ENCODE measurements around the gene MED22.
A peak's percentile ranks its signal among the peaks of the same experiment; 100 is the strongest.
"Not testable (repeated sequence)": the region's sequence is repeated elsewhere in the genome, so short reads cannot be mapped to it uniquely, and the experiment has no call there.

MED22 gene

GRCh38 chr9:133382507-133383141 is 34.7 kb upstream of the MED22 start:
- Mint-ChIP-seq H3K4me3 (no peak overlapping the region), H3K4me1 (no peaks in the 10 kb centered on the region)

DNA sequence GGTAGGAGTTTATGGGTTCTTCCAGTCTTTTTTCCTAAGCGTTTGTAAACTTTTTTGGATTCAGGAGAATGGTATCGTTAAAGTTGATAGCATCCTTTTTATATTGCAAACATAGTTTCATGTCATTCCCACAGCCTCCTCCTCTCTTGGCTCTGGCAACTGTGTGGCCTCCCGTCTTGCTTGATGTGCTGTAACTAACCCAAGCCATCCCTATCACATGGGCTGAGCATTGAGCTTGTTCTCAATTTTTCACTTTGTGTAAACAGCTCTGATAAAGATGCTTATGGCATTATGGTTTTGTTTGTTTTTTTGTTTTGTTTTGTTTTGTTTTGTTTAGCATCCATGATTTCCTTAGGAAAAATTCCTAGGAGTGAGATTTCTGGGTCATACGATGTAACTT is 32.8 kb upstream of the MED22 start:
- no peaks in the 10 kb centered on the region for H3K27me3 Mint-ChIP-seq
- no peaks in the 10 kb centered on the region for H3K9me3 Mint-ChIP-seq
- H3K36me3 Mint-ChIP-seq, result no peaks in the 10 kb centered on the region
- no peaks in the 10 kb centered on the region for H3K4me1 Mint-ChIP-seq
- no peak overlapping the region for H3K4me3 Mint-ChIP-seq
- no peak overlapping the region for H3K27ac Mint-ChIP-seq

More at GRCh38 chr9:133382507-133383141, 34.7 kb upstream of the MED22 start:
- no peaks in the 10 kb centered on the region for H3K9me3 Mint-ChIP-seq
- no peak overlapping the region for H3K27ac Mint-ChIP-seq
- no peaks in the 10 kb centered on the region for H3K27me3 Mint-ChIP-seq
- no peaks in the 10 kb centered on the region for H3K36me3 Mint-ChIP-seq

DNA sequence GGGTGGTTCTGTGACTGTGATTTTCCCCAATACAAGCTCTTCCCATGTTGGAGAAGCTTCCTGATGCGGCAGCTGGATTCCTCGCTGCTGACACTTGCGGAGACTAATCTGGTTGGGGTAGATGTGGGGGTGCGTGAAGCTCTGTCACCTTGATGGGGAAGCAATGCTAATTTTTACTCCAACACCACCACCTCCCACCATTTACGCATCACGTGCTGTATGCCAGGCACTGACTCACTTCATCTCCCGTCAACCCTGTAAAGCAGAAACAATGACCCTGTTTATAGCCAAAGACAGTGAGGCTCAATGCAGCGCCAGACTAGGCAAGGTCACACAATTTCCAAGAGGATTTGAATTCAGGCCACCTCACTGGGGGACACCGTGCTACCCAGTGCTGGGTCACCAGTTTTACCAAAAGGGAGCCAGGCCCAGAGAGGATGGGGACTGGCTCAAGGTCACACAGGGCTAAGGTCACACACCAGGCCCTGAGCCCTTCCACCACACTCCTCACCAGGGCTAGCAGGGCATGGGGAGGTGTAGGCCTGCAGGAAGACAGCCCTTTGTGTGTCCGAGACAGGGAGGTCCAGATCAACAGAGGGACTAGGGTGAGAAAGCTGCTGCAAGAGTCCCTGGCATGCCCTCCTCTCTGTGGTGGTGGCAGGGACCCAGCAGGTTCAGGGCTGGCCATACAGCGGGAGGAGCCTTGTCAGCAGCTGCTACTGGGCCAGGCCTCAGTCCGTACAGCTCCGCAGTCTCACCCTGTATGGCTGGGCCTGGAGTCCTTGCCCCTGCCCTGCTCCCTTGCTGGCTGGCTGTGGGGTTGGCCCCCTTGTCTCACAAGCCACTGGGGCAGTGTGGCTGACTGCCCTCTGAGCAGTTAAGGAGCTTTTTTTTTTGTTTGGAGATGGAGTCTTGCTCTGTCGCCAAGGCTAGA is 31.5 kb upstream of the MED22 start:
- Mint-ChIP-seq H3K4me3 (no peak overlapping the region), H3K4me1 (peaks cover 7% of the 10 kb centered on the region), H3K36me3 (peaks cover 3% of the 10 kb centered on the region), H3K27me3 (no peaks in the 10 kb centered on the region), H3K27ac (no peak overlapping the region), H3K9me3 (no peaks in the 10 kb centered on the region)

GRCh38 chr9:133378408-133378962 is 30.6 kb upstream of the MED22 start:
- no peaks in the 10 kb centered on the region for H3K9me3 Mint-ChIP-seq
- no peaks in the 10 kb centered on the region for H3K27me3 Mint-ChIP-seq
- peaks cover 7% of the 10 kb centered on the region for H3K4me1 Mint-ChIP-seq
- H3K27ac Mint-ChIP-seq, result no peak overlapping the region
- no peak overlapping the region for H3K4me3 Mint-ChIP-seq
- peaks cover 3% of the 10 kb centered on the region for H3K36me3 Mint-ChIP-seq

DNA sequence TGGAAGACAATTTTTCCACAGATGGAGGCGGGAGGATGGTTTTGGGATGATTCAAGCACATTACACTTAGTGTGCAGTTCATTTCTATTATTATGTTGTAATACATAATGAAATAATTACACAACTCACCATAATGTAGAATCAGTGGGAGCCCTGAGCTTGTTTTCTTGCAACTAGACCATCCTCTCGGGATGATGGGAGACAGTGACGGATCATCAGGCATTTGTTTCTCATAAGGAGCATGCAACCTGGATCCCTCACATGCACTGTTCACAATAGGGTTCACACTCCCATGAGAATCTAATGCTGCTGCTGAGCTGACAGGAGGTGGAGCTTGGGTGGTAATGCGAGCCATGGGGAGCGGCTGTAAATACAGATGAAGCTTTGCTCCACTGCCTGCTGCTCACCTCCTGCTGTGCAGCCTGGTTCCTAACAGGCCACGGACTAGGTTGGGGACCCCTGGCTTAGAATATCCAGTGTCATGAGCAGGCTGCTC is 29.8 kb upstream of the MED22 start:
- Mint-ChIP-seq H3K27me3 (no peaks in the 10 kb centered on the region), H3K36me3 (peaks cover 3% of the 10 kb centered on the region), H3K4me3 (no peak overlapping the region), H3K9me3 (no peaks in the 10 kb centered on the region), H3K4me1 (peaks cover 9% of the 10 kb centered on the region), H3K27ac (no peak overlapping the region)

- H3K27ac Mint-ChIP-seq, H3K9me3 Mint-ChIP-seq, H3K27me3 Mint-ChIP-seq, H3K36me3 Mint-ChIP-seq: not testable (repeated sequence)
- Mint-ChIP-seq H3K4me3 (peak overlapping the region; percentile 49), H3K4me1 (peaks cover 14% of the 10 kb centered on the region)
These were observed 29.3 kb upstream of the MED22 start for GRCh38 chr9:133377280-133377679.

- peaks cover 3% of the 10 kb centered on the region for H3K36me3 Mint-ChIP-seq
- H3K9me3 Mint-ChIP-seq, result no peaks in the 10 kb centered on the region
These were observed 28.1 kb upstream of the MED22 start, which contains the start of the genes STKLD1 and SURF4 for GRCh38 chr9:133375724-133376654. TSS of gene STKLD1 (plus strand) at chr9:133376366. CDS start at chr9:133376474, 108 bp downstream. TSS of gene SURF4 (minus strand) at chr9:133376060. CDS start at chr9:133375969, 91 bp downstream.

GRCh38 chr9:133375116-133375723 is 27.3 kb upstream of the MED22 start:
- peak overlapping the region; percentile 96 for H3K4me3 Mint-ChIP-seq
- H3K4me1 Mint-ChIP-seq, result peaks cover 35% of the 10 kb centered on the region
- peaks cover 6% of the 10 kb centered on the region for H3K36me3 Mint-ChIP-seq
- peak overlapping the region; percentile 98 for H3K27ac Mint-ChIP-seq
- no peaks in the 10 kb centered on the region for H3K27me3 Mint-ChIP-seq
- no peaks in the 10 kb centered on the region for H3K9me3 Mint-ChIP-seq

More at GRCh38 chr9:133375724-133376654, 28.1 kb upstream of the MED22 start, which contains the start of the genes STKLD1 and SURF4:
- H3K27me3 Mint-ChIP-seq, result no peaks in the 10 kb centered on the region
- peak within 1 kb of the TSS; percentile 96 for H3K4me3 Mint-ChIP-seq
- peaks cover 27% of the 10 kb centered on the region for H3K4me1 Mint-ChIP-seq
- peak within 1 kb of the TSS; percentile 98 for H3K27ac Mint-ChIP-seq

DNA sequence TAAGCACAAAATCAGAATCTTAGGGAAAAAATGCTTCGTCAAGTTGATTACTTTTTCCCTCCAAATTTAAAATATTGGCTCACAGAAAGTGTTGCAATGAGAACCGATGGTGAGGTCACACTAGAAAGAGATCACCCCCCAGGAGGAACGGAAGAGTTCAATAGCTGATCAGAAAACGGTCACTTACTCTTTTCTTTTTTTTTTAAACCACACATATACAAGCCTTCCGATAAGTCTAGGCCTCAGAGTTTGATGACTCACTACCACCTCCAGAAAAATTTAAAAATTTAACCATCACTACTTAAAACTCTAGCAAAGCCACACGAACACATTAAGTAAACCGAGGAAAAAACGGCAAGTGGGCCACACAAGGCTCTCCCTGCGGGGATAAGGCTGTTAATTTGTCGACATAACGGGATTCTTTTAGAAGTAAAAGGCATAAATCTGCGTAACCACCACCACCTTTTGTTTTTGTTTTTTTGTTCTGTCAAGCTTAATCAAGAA is 26.7 kb upstream of the MED22 start:
- Mint-ChIP-seq H3K36me3 (peaks cover 9% of the 10 kb centered on the region), H3K4me3 (peak overlapping the region; percentile 96), H3K27me3 (no peaks in the 10 kb centered on the region), H3K9me3 (no peaks in the 10 kb centered on the region), H3K4me1 (peaks cover 40% of the 10 kb centered on the region), H3K27ac (peak overlapping the region; percentile 98)

DNA sequence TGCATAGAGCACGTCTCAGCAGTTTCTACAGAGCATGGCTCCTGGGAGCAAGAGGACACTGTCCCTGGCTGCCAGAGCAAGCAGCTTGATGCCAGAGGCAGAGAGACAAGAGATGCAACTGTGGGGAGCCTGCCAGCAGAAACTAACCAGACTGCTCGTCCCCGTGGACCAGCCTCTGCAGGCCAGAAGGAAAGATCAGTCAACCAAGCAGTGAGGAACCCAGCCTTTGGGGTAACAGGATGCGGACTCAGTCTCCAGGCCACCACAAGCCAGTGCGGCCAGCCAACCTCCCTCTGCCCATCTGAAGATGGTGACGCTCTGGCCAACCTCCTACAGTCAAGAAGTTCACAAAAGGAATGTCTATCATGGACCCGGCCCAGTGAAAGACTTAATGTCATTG is 24.2 kb upstream of the MED22 start:
- Mint-ChIP-seq H3K4me1 (peaks cover 58% of the 10 kb centered on the region), H3K36me3 (peaks cover 11% of the 10 kb centered on the region), H3K27ac (peak overlapping the region; percentile 83), H3K9me3 (no peaks in the 10 kb centered on the region), H3K4me3 (peak overlapping the region; percentile 88), H3K27me3 (no peaks in the 10 kb centered on the region)

- Mint-ChIP-seq H3K4me1 (peaks cover 58% of the 10 kb centered on the region), H3K9me3 (no peaks in the 10 kb centered on the region), H3K27me3 (no peaks in the 10 kb centered on the region), H3K36me3 (peaks cover 11% of the 10 kb centered on the region), H3K27ac (peak overlapping the region; percentile 59), H3K4me3 (peak overlapping the region; percentile 88)
These were observed 23.4 kb upstream of the MED22 start for GRCh38 chr9:133371261-133371711.

- Mint-ChIP-seq H3K36me3 (peaks cover 15% of the 10 kb centered on the region), H3K27ac (peak overlapping the region; percentile 59), H3K27me3 (no peaks in the 10 kb centered on the region), H3K4me1 (peaks cover 64% of the 10 kb centered on the region), H3K9me3 (no peaks in the 10 kb centered on the region), H3K4me3 (peak overlapping the region; percentile 88)
These were observed 22.8 kb upstream of the MED22 start for GRCh38 chr9:133370685-133371084.

GRCh38 chr9:133369933-133370332 is 22.0 kb upstream of the MED22 start:
- H3K27me3 Mint-ChIP-seq, result no peaks in the 10 kb centered on the region
- H3K4me1 Mint-ChIP-seq, result peaks cover 62% of the 10 kb centered on the region
- peak overlapping the region; percentile 88 for H3K4me3 Mint-ChIP-seq
- H3K36me3 Mint-ChIP-seq, result peaks cover 15% of the 10 kb centered on the region
- no peaks in the 10 kb centered on the region for H3K9me3 Mint-ChIP-seq
- peak overlapping the region; percentile 87 for H3K27ac Mint-ChIP-seq

- Mint-ChIP-seq H3K4me3 (peak overlapping the region; percentile 88), H3K4me1 (peaks cover 57% of the 10 kb centered on the region), H3K36me3 (peaks cover 12% of the 10 kb centered on the region), H3K27me3 (no peaks in the 10 kb centered on the region), H3K9me3 (no peaks in the 10 kb centered on the region), H3K27ac (peak overlapping the region; percentile 62)
These were observed 21.5 kb upstream of the MED22 start for GRCh38 chr9:133369422-133369821.
